GM19025 (cell line): Measurements from ENCODE around the gene PCID2.

Experiments used
- ATAC-seq: cut with Tn5 transposase; IDR thresholded peaks from one replicate; pipeline ENCODE4 v1.9.1; 2021; ENCODE audit warnings: mild to moderate bottlenecking, low read depth, moderate library complexity; ENCODE audit not compliant: unreplicated experiment

The PCID2 gene

GRCh38 chr13:113151745-113152690 is 56.5 kb downstream of the PCID2 start:
- no peak for ATAC-seq

GRCh38 chr13:113150550-113151365 is 57.7 kb downstream of the PCID2 start:
- ATAC-seq: no peak

- no peak for ATAC-seq
Observed at GRCh38 chr13:113149711-113150549, 58.5 kb downstream of the PCID2 start.

- ATAC-seq: no peak
Observed at GRCh38 chr13:113148940-113149503, 59.4 kb downstream of the PCID2 start.

- ATAC-seq: no peak
Observed at GRCh38 chr13:113148407-113148806, 60.1 kb downstream of the PCID2 start.

GRCh38 chr13:113147206-113147605 is 61.3 kb downstream of the PCID2 start:
- no peak for ATAC-seq

- ATAC-seq: no peak
Observed at GRCh38 chr13:113146750-113147149, 61.7 kb downstream of the PCID2 start.

- ATAC-seq: no peak
Observed at GRCh38 chr13:113145911-113146598, 62.4 kb downstream of the PCID2 start.

GRCh38 chr13:113145496-113145895 is 63.0 kb downstream of the PCID2 start:
- ATAC-seq: no peak

- no peak for ATAC-seq
Observed at GRCh38 chr13:113144255-113144629, 64.2 kb downstream of the PCID2 start.

- no peak for ATAC-seq
Observed at GRCh38 chr13:113143466-113144254, 64.8 kb downstream of the PCID2 start.

GRCh38 chr13:113142876-113143275 is 65.6 kb downstream of the PCID2 start:
- ATAC-seq: no peak

- no peak for ATAC-seq
Observed at GRCh38 chr13:113141601-113141970, 66.9 kb downstream of the PCID2 start.

- ATAC-seq: no peak
Observed at GRCh38 chr13:113140677-113141600, 67.5 kb downstream of the PCID2 start.

GRCh38 chr13:113139577-113139976 is 68.9 kb downstream of the PCID2 start:
- no peak for ATAC-seq

- no peak for ATAC-seq
Observed at GRCh38 chr13:113138792-113139551, 69.5 kb downstream of the PCID2 start.

- no peak for ATAC-seq
Observed at GRCh38 chr13:113137691-113138298, 70.7 kb downstream of the PCID2 start.
